Stimulated activated CD8-positive, alpha-beta memory T cell treated with anti-CD3 and anti-CD28 coated beads, Interleukin-4, amount 100 ng/mL, for 1 hour (primary cell): ENCODE results near the gene PRRG3.
"Not testable (repeated sequence)": the region's sequence is repeated elsewhere in the genome, so short reads cannot be mapped to it uniquely, and the experiment has no call there.

ENCODE experiments used
- DNase-seq, 2 donors: peaks; one replicate each; pipeline ENCODE4 v3.0.0-alpha.2; 2020; ENCODE audit warnings: low read depth in 2 of 2, low spot score in 1 of 2

The PRRG3 gene

DNA sequence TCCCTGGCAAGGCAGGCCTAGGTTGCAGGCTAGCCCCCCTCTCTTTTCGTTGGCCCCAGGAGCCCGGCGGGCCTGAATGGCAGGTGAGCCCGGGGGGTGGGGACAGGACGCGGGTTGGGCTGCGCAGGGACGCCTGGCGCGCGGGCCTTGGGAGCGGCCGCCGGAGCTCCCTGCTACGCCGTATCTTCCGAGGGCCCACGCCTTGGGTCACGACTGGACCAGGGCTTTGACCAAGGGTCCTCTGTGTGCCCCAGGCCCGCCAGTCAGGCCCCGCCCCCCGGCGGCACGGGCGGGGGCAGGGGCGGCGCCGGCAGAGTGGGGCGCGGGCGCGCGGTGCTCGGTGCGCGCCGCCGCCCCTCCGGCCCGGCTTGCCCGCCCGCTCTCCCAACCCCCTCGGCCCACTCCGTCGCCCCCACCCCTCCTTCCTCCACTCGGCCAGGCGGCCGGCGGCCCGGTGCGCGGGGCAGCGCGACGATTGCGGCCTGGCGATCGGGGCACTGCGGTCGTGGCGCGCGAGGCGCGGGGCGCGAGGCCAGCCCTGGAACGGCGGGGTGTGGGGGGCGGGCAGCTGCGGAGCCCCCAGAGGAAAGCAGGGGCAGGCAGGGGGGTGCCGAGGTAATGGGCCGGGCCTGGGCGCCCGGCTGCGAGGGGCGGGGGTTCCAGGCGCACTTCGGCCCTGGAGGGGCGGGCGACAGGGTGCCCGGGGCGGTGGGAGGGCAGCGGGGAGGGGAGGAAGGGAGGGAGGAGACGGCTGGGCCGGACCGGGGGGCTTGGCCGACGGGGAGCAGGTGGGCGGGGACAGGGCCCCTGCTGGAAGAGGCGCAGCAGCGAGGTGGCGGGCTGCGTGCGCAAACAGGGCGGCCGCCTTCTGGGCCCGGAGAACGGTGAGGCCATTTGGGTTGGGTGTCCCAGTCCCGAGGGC lies at the start of gene PRRG3:
Gene PRRG3 (plus strand): TSS at position 798 of the 922 bp plus-strand sequence. CDS start 3,357 bp downstream, outside the sequence.
- no peak for DNase-seq

GRCh38 chrX:151675121-151675746 lies 20.0 kb upstream of the PRRG3 start:
- DNase-seq, result no peak

- DNase-seq, result no peak
These were observed 19.1 kb upstream of the PRRG3 start for GRCh38 chrX:151676196-151676595.

DNA sequence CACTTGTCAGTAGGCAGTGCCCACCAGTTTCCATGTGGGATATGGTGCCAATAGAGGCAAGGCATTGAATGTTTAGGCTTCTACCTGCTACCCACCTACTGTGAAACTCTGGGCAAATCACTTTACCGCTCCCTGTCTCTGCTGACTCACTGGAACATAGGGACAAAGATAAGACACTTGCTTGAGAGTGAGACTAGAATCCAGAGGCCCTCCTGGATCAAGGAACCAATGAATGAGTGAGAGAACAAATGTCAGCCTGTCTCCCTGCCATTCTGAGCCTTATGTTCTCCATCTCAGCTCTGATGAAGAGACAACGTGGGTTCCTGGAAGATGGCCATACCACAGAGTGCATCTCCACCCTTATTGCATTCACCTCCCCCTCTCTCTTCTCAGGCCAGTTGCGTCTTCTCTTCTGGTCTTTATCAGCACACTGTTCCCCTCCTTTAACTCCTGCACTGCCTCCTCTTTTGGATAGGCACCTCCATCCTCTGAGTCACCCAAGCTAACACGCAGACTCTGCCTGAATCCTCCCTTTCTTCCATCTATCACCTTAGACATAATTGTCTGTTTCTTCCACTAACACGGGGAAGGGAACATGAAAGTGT lies 15.4 kb upstream of the PRRG3 start:
- DNase-seq, result no peak

DNA sequence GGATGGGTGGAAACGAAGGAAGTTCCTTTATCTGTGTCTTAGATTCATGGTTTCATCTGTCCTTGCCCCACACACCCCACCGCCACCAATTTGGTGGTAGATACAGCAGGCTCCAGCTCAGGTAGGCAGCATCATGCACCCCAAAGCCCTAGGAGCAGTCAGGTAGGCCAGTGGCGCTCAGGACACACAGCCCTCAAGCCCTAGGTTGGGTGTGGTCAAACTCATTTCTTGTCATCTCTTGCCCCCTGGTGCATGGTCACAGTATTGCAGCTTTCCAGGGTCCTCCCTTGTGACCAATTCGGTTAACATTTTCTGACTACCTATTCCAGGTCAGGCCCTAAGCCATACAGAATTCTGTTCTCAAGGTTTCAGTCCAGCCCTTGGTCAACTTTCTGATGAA lies 14.5 kb upstream of the PRRG3 start:
- peak; percentile 7 to 12 for DNase-seq

- DNase-seq, result no peak
These were observed 7.6 kb upstream of the PRRG3 start for GRCh38 chrX:151687635-151688034.

DNA sequence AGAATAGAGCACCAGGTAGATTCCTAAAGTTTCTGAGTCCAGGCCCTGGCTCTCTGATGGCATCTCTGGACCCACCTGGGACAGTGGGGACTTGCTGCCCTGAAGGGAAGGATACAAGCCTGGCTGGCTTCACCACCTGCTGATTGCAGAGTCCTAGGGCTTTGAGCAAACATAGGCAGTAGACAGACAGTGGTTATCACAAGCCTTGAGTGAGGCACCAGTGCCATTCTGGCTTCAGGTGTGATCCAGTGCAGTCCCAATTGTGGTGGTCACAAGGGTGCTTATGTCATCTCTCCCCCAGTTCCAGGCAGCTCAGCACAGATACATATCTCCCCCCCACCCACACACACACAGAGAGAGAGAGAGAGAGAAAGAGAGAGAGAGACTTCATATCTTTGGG lies 6.6 kb upstream of the PRRG3 start:
- DNase-seq, result no peak

- no peak for DNase-seq
These were observed 2.4 kb upstream of the PRRG3 start for GRCh38 chrX:151692825-151693224.

DNA sequence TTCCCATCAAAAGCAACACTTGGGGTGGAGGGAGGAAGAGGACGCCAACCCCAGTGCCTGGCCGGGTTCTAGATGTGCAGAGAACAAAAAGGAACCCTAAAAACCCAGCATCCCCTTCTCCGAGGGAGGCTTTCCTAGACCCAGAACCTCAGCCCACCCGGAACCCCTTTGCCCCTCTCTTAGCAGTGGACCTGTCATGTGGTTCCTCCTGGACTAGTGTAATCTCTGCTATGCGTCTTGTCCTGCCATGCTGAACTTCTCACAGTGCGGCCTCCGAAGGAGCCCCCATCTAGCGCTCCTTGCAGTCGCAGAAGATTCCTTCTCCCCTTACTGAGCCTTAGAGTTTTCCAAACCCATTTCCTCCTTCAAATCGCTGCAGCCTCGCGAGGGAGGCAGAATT lies 1.1 kb upstream of the PRRG3 start:
- DNase-seq, result no peak

DNA sequence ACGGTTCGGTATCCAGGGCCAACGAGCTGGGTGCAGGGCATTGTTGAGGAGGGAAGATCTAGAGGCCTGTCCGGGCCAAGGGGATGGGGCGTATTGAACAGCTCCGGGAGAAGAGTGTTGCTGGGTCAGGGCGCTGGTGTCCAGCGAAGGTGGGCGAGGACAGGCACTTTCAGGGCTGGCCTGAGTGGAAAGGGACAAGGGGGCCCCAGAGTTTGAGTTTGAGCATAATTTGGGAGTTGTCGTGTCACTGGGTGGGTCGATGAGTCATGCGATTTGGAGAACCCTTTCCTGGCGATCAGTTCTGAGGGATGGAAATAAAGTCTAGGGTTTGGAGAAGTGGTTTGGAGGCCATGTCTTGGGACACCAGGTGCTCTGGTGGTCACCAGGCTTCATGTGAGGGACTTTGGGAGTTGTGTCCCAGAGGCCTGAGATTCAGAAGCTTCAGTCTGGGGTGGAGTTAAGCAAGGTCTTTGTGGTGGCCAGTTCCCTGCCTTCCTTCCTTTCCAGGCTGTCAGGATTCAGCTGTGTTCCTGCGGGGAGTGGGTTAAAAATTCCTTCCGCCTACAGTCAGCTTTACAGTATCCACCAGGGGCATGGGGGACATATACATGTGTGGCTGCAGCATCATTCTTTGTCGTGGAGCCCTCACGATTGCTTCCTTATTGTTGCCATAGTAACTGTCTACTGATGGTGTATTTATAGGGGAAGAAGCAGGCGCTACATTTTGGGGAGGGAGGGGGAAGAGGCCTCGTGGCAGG lies 504 bp downstream of the PRRG3 start:
- no peak for DNase-seq

- not testable (repeated sequence) for DNase-seq
These were observed 1.8 kb downstream of the PRRG3 start for GRCh38 chrX:151697082-151697481.

DNA sequence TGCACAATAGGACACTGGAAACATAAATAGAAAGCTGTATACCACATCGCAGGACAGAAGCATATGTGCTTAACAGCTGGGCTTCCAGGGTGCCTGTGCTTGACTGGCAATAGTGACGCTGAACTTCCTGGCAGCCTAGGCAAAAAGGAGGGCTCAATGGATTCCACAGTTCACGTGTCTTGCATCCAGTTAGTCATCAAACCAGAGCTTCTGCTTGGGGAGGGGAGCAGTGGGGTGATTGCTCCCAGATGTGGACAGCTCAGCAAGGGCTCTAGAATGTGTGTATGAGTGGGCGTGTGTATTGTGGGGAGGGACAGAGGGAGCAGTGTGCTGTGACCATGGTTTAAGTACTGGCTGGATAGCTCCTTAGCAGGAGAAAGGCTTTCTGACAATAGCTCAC lies 2.3 kb downstream of the PRRG3 start:
- no peak for DNase-seq

DNA sequence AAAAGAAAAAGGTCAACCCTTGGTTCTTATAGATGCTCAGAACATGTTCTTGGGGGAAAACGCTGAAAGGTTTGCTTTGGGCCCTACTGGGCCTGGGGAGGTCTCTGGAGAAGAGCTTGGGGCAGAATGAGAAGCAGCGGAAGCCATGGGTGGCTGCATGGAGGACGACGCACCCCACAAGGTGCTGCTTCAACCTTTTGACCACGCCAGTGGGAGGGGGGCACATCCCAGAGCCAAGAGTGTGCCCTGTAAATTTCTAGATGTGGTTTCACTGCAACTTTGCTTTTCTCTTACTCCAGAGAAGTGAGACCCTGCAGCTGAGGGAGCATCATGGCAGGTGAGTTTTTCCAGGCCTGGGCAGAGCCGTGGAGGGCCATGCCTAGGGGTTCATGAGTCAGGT lies 3.2 kb downstream of the PRRG3 start:
- no peak for DNase-seq

DNA sequence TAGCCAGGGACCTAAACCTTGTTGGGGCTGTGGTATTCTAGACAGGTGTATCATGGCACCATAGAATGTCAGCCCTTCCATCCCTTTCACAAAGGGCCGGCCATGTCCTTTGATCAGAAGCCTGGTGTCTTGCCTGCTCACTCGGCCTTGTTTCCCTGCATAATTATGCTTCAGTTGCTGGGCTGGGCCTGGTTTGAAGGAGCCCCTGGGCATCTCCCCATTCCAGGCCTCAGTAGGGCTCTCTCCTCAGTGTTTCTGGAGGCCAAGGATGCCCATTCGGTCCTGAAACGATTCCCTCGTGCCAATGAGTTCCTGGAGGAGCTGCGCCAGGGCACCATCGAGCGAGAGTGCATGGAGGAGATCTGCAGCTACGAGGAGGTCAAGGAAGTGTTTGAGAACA lies 4.5 kb downstream of the PRRG3 start:
- DNase-seq, result no peak

DNA sequence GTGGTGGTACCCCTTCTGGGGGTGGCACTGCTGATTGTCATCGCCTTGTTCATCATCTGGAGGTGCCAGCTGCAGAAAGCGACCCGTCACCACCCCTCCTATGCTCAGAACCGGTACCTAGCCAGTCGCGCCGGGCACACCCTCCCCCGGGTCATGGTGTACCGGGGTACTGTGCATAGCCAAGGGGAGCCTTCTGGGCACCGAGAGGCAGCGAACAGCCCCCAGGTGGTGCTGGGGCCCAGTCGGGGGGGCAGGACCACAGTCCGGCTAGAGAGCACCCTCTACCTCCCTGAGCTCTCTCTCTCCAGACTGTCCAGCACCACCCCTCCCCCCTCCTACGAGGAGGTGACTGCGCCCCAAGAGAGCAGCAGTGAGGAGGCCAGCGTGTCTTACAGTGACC lies 5.3 kb downstream of the PRRG3 start:
- no peak for DNase-seq

DNA sequence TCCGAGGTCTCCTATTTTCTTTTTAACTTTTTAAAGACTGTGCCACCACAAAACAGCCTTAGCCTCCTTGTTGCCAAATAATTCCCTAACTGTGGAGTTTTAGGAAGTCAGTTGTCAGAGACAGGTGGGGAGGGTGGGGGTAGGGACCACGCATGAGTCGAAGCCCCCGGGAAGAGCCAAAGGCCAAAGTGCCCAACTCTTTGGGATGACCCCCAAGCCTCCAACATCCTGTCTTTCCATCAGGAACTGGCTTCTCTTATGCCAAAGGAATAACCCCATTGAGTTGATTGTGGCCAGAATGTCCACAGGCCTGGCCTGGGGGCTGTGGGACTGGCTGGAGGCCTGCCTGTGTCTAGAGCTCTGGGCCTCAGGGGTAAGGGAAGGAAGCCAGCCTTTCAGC lies 5.8 kb downstream of the PRRG3 start:
- no peak for DNase-seq

DNA sequence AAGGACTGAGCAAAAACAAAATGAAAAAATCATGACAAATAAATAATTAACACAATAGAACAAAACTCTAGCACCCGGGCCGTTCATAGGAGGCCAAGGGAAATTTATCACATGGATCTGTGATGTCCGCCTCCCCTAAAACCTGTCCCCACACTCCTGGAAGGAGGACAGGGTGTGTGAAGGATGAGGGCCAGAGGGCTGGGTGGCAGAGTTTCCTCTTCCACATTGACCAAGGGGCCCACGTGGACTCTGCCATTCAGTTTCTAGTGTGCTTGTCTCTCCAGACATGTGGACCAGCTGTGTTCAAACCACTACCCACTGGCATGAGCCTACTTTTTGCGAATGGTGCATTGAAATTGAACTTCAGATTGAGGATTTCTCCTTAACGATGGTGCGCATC lies 6.3 kb downstream of the PRRG3 start:
- no peak for DNase-seq

DNA sequence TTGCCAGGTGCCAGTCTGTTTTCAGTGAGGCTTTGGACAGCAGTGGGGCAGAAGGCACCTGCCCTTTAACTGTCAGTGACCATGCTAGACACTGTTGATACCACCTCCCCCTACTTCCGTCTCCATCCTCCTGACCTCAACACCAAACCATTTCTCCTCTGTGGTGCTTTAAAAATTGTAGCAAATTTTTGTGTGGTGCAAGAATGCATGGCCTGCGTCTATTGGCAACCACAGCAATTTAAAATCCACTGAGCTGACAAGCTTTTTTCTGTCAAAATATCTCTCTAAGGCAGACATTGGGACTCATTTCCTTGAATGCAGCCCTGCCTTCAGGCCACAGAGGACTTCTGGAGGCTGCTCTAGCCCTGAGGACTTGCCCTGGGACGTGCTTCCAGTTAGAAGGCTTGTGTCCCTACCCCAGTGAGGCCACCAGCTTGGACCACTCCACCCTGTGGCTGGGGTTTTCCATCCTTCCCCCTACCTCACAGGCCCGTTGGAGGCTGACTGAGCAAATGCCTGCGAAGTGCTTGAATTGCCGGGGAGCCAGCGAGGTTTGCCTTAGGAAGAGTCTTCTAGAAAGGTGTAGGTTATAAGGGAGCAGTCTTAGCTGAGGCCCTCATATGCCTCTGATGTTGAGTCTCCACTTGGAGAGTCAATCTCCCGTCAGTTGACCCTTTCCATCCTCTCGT lies 6.9 kb downstream of the PRRG3 start:
- no peak for DNase-seq

- DNase-seq, result no peak
These were observed 7.6 kb downstream of the PRRG3 start for GRCh38 chrX:151702741-151703340.

DNA sequence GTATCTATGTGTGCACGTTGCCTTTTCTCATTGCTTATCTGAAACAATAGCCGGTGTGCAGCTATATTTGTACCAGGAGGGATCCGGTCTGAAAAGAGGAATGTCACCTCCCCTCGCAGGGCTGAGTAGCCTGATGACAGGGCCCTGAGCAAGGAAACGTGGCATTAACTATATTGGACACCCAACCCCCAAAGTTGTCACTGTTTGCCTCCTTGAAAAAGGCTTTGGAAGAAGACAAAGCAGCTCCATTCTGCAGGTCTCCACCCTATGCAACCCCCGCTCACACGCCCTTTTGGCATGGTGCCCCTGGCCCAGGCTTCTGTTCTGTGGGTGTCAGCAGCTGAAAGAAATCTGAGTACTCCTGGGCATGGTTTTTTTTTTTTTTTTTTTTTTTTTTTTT lies 8.2 kb downstream of the PRRG3 start:
- no peak for DNase-seq
